Measurements from ENCODE around the gene FAM83C.
A peak's percentile ranks its signal among the peaks of the same experiment; 100 is the strongest.
"Not testable (repeated sequence)": the region's sequence is repeated elsewhere in the genome, so short reads cannot be mapped to it uniquely, and the experiment has no call there.

The FAM83C gene

DNA sequence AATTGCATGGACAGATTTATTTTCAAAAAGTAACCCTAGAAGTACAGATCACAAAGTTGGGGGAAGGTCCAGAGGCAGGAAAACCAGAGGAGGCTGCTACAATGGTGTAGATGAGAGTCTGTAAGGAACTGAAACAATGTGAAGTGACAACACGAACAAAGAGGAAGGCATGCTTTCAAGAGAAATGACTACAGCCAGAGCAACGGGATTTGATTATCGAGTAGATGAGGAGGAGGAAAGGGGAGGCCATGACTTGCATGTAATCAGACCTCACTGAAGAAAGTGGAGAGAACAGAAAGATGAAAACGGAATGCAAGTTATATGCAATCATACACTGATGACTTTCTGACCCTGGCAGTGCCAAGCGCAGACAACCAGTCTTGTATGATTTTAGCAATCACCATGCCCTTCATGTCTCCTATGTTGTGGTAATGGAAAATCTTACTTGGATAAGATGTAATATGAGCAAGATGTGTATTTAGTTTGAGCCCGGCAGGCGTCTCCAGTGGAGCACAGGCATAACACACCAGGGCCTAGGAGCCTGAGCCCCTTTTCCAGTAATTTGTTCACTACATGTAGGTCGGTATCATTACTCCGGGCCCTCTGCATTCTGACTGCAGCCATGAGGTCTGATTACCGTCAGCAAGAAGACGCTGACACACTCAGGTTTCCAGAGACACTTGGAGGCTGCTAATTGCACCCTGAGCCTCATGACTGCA is 34.0 kb upstream of the FAM83C start:
- Mint-ChIP-seq H3K9me3 (no peaks in the 10 kb centered on the region), H3K36me3 (peaks cover 6% of the 10 kb centered on the region), H3K4me1 (peaks cover 15% of the 10 kb centered on the region), H3K27me3 (no peaks in the 10 kb centered on the region), H3K27ac (no peak overlapping the region), H3K4me3 (no peak overlapping the region)

DNA sequence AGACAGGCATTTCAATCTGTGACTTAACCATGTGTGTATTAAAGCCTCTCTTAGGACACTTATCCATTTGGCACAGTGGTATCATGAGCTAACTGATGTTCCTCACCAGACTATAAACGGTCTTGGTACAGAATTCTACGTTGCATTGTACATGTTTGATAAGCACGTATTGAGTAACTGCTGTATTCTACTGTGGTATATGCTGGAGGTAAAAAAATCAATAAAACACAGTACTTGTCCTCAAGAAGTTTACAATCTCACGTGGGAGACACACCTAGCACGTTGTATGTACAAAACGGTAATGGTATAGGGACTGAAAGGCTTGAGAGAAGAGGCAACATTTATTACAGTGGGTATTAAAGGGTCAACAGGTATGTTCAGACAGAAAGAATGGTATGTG is 33.2 kb upstream of the FAM83C start:
- Mint-ChIP-seq H3K4me1 (peaks cover 15% of the 10 kb centered on the region), H3K27ac (no peak overlapping the region), H3K36me3 (peaks cover 8% of the 10 kb centered on the region), H3K9me3 (no peaks in the 10 kb centered on the region), H3K27me3 (no peaks in the 10 kb centered on the region), H3K4me3 (no peak overlapping the region)

DNA sequence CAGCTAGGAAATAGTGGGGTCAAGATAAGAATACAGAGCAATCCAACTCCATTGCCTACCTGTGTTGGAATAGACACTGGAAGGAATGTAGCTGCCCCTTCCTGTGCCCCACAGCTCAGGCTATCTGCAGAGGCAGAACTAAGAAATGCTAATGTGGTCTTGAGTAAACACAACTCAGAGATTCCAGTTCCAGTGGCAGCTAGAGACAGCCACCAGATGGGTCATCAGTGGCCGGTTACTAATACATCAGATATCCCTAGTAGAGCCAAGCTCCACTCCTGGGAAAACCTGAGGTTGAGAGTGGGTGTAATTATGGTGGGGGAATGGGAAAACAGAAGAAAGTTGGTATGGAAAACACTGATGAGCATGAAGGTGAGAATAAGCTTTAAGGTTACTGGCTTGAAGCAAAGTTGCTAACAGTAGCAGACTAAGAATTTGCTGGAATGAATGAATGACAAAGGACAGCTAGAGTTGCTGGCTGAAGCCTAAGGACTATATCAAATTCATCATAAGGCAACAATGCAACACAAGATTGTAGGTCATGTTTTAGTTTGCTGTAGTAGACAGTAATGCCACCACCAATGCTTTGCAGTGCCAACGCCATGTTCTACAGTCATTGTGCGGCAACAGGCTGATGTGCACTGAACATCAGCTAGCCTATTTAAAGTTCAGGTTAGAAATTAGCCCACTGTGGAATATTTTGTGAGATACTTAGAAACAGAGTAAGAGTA is 28.3 kb upstream of the FAM83C start:
- Mint-ChIP-seq H3K4me1 (peaks cover 18% of the 10 kb centered on the region), H3K9me3 (no peaks in the 10 kb centered on the region), H3K36me3 (peaks cover 5% of the 10 kb centered on the region), H3K27me3 (no peaks in the 10 kb centered on the region), H3K4me3 (no peak overlapping the region), H3K27ac (no peak overlapping the region)

DNA sequence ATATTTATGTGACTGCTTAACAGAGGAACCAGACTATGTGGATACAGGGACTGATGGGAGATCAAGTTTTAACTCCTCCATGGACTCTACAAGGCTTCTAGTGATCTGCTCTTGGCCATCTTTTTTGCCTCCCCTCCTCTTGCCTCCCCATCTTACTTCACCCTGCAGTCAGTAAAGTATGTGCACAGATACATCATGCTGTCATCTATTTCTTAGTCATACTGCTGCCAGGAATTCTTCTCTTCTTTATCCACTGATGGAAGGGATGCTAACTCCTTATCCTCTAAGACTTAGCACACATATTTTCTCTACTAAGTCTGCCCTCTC is 27.6 kb upstream of the FAM83C start:
- H3K27me3 Mint-ChIP-seq: no peaks in the 10 kb centered on the region
- H3K4me1 Mint-ChIP-seq: peaks cover 24% of the 10 kb centered on the region
- H3K9me3 Mint-ChIP-seq: no peaks in the 10 kb centered on the region
- H3K36me3 Mint-ChIP-seq: peaks cover 3% of the 10 kb centered on the region
- no peak overlapping the region for H3K27ac Mint-ChIP-seq
- no peak overlapping the region for H3K4me3 Mint-ChIP-seq

DNA sequence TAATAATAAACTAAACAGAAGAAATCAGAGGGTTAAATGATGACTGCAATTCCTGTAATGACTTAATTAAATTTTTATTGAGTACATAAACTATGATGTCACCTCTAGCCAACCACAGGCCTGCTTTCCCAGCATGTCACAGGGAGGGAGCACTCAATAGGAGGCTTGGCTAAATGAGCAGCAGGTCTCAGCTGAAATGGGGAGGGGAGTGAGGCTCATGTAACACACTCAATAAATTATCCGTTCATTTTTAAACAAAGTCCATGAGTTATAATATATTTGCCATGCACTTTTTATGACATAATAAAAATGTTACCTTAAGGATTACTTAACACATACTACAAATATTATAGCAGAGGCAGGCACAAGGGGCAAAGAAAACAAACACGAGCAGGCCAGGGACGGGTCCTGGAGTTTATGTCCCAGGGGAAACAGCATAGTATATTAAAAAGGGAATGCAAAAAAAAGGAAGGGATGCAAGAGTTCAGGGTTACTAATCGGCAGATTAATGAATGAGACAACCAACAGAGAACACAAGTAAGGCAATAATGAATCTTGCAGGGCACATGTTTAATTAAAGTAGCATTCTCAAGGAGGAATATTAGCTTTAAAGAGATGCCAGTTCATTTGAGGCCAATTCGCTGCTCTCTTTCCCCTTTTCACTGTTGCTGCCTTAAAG is 27.1 kb upstream of the FAM83C start:
- Mint-ChIP-seq H3K4me3 (no peak overlapping the region), H3K27ac (no peak overlapping the region), H3K9me3 (no peaks in the 10 kb centered on the region), H3K36me3 (peaks cover 3% of the 10 kb centered on the region), H3K27me3 (no peaks in the 10 kb centered on the region), H3K4me1 (peaks cover 25% of the 10 kb centered on the region)

DNA sequence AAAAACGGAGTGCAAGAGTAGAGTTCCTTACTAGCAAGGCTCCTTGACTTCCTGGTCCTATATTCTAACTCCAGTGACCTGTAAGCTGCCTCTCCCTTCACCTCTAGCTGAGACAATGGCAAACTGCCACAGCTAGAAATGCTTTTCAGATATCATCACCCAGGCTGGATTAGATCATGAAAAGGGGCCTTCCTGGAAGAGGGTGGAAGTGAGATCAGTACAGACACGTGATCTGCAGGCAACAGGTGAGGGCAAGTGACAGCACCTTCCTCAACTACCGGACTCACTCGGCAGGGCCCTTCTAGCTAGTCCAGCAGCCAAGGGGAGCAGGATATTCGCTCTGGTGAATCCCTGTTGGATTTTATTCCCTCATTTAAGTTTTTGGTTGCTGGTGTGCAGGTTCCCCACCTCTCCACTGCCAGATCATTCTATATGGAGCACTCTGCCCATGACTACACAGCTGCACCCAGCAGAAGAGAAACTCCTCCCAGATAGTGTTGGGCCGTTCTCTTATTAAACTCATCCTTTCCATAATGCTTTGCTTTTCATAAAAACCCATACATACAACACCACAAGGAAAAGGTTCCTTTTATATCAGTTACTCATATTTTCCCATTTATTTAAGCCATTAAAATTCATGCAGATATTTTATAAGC is 26.4 kb upstream of the FAM83C start:
- Mint-ChIP-seq H3K9me3 (no peaks in the 10 kb centered on the region), H3K27me3 (no peaks in the 10 kb centered on the region), H3K27ac (peak overlapping the region; percentile 25)

DNA sequence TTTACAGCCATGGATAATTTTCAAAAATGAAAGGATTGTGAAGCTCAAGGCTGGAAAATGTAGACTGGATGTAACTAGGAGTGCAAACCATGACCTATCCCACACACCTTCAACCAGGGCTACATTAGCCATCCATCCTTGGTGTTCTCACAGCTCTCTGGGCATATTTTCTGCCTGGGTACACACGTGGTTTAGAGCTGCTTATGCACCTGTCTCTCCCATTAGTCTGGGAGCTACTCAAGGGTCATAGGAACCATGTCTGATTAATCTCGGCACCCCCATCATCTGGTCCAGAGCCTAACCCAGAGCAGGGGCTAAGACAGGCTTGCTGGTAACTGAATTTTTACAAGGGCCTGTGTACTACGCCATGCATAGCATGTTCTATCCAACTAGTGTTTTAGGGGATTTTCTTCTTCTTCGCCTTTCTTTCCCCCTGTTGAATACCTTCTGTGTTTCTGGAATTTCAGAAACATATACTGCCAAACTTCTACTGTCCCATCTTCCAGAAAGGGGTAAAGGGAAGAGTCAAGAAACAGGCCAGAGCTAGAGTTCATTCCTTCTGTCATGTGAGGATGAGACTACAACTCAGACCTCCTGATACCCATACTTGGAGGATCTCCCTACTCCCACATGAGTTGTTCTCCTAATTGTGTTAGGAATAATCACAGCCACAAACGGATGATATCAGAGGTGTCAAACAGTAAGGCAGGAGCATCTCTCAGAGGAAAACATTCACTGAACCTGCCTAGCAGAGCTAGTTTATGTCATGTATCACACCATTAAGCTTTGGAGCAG is 25.4 kb upstream of the FAM83C start:
- H3K9me3 Mint-ChIP-seq: no peaks in the 10 kb centered on the region
- no peak overlapping the region for H3K4me3 Mint-ChIP-seq
- peaks cover 28% of the 10 kb centered on the region for H3K4me1 Mint-ChIP-seq
- H3K27ac Mint-ChIP-seq: no peak overlapping the region
- peaks cover 1% of the 10 kb centered on the region for H3K36me3 Mint-ChIP-seq
- no peaks in the 10 kb centered on the region for H3K27me3 Mint-ChIP-seq

More for the DNA sequence above, 26.4 kb upstream of the FAM83C start:
- Mint-ChIP-seq H3K36me3 (peaks cover 3% of the 10 kb centered on the region), H3K4me1 (peaks cover 25% of the 10 kb centered on the region), H3K4me3 (no peak overlapping the region)

DNA sequence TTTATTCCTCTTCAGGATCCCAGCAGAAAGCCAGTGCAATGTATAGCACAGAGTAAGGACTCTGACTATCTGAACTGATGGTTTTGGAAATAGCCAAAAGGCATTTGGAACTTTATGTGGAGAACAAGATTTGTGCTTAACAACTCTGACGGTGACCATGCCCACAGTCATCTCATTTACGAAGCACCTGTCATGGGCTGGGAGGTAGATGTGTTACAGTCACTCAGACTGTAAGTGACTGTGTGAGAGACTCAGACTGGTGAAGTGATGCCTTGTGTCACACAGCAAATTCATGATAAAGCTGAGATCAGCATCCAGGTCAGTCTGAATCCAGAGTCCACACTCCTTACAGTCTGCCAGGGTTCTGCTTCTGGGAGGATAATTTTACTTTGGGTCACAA is 23.9 kb upstream of the FAM83C start:
- Mint-ChIP-seq H3K9me3 (no peaks in the 10 kb centered on the region), H3K27ac (peak overlapping the region; percentile 44), H3K4me1 (peaks cover 39% of the 10 kb centered on the region), H3K4me3 (no peak overlapping the region), H3K27me3 (no peaks in the 10 kb centered on the region), H3K36me3 (peaks cover 1% of the 10 kb centered on the region)

DNA sequence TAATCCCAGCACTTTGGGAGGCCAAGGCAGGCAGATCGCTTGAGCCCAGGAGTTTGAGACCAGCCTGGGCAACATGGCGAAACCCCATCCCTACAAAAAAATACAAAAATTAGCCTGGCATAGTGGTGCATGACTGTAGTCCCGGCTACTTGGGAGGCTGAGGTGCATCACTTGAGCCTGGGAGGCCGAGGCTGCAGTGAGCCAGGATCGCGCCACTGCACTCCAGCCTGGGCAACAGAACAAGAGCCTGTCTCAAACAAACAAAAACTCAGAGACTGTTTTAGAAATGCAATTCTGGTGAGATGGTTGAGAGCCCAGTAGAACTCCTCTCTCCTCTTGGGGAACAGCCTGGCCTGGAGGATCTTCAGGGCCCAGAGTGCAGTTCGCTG is 23.4 kb upstream of the FAM83C start:
- not testable (repeated sequence) for H3K36me3 Mint-ChIP-seq, H3K4me3 Mint-ChIP-seq, H3K27me3 Mint-ChIP-seq, H3K9me3 Mint-ChIP-seq, H3K27ac Mint-ChIP-seq
- H3K4me1 Mint-ChIP-seq: peaks cover 39% of the 10 kb centered on the region

DNA sequence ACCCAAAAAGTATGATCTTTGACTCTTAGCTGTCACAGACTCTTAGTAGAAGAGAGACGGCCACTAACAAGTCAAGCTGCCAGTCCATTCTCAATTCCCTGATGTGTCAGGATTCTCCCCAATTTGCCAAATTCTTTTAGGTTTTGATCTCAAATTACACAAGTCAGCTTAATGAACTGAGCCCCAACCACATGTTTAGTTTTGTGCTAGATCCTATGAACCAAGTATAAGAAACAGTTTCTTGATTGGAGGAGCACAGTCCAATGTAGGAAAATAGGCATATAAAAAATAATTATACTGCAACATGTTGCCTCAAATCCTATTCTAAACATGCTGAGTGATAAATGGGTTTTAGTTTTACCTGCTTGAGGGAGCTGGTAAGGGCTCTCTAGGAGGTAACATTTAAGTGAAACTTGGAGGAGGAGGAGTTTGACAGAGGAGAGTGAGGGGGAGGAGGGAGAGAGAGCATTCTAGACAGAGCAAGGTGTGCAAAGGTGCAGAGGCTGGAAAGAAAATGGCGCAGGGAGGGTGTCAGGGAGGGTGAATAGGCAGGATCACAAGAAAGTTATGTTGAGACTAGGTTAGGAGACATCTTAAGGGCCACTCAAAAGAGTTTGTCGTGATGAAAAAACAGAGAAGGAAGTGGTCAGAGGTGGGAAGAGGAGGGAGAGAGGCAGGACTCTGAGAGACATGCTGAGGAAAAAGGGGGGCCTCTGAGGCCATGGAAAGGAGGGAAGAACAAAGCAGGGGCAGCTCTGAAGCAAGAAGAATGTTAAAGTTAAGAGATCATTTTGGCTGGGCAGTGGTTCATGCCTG is 22.8 kb upstream of the FAM83C start:
- Mint-ChIP-seq H3K27ac (peak overlapping the region; percentile 74), H3K4me1 (peaks cover 39% of the 10 kb centered on the region), H3K36me3 (peaks cover under 1% of the 10 kb centered on the region), H3K9me3 (no peaks in the 10 kb centered on the region), H3K27me3 (no peaks in the 10 kb centered on the region), H3K4me3 (no peak overlapping the region)

DNA sequence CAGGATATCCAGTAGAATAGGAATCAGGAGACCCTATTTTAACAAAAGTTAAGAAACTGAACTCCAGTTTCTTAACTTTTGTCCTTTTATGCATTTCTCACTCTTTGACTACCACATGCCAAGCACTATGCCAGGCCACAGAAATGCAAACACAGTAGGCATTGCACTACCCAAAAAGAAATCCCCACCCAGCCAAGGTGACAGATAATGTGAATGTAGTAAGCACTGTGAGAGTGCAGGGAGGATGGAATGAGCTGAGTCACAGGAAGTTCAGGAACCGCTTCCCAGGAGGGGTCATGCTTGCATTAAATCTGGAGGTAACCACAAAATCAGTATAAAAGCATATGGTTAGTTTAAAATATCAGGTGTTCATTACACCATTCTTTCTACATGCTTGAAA is 20.1 kb upstream of the FAM83C start:
- no peaks in the 10 kb centered on the region for H3K27me3 Mint-ChIP-seq
- H3K36me3 Mint-ChIP-seq: peaks cover 2% of the 10 kb centered on the region
- no peaks in the 10 kb centered on the region for H3K9me3 Mint-ChIP-seq
- H3K27ac Mint-ChIP-seq: peak overlapping the region; percentile 63
- H3K4me1 Mint-ChIP-seq: peaks cover 27% of the 10 kb centered on the region
- no peak overlapping the region for H3K4me3 Mint-ChIP-seq

DNA sequence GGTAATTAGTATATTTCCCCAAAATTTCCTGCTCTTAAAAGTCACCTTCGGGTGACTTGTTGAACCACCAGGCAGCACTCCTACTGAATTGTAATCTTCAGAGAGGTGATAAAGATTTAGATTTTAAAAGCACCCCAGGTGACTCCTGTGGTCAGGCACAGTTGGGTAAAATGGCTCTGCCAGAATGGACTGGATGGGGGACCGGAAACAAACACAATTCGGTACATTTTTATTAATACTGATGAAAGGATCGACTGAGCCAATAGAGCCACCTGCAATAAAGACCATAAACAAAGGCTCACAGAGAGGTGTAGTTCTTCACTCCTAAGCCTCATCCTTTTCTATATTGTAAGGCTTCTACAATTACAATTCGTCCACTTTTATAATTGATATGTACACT is 19.6 kb upstream of the FAM83C start:
- Mint-ChIP-seq H3K4me1 (peaks cover 28% of the 10 kb centered on the region), H3K4me3 (no peak overlapping the region), H3K27ac (peak overlapping the region; percentile 63), H3K9me3 (no peaks in the 10 kb centered on the region), H3K27me3 (no peaks in the 10 kb centered on the region), H3K36me3 (peaks cover 2% of the 10 kb centered on the region)

DNA sequence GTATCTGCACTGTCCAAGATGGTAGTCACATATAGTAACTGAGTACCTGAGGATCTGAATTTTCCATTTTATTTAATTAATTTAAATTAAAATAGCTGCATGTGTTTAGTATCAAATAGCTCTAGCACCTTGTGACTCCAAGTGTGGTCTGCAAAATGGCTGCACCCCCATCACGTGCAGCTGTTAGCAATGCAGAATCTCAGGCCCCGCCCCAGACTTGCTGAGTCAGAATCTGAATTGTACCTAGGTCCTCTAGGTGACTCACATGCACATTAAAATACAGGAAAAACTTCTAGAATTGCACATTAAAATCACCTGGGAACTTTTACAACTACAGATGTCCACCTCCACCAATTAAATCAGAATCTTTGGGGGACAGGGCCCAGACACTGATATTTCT is 19.2 kb upstream of the FAM83C start:
- Mint-ChIP-seq H3K4me1 (peaks cover 32% of the 10 kb centered on the region), H3K9me3 (no peaks in the 10 kb centered on the region), H3K4me3 (no peak overlapping the region), H3K36me3 (peaks cover 2% of the 10 kb centered on the region), H3K27ac (no peak overlapping the region), H3K27me3 (no peaks in the 10 kb centered on the region)

DNA sequence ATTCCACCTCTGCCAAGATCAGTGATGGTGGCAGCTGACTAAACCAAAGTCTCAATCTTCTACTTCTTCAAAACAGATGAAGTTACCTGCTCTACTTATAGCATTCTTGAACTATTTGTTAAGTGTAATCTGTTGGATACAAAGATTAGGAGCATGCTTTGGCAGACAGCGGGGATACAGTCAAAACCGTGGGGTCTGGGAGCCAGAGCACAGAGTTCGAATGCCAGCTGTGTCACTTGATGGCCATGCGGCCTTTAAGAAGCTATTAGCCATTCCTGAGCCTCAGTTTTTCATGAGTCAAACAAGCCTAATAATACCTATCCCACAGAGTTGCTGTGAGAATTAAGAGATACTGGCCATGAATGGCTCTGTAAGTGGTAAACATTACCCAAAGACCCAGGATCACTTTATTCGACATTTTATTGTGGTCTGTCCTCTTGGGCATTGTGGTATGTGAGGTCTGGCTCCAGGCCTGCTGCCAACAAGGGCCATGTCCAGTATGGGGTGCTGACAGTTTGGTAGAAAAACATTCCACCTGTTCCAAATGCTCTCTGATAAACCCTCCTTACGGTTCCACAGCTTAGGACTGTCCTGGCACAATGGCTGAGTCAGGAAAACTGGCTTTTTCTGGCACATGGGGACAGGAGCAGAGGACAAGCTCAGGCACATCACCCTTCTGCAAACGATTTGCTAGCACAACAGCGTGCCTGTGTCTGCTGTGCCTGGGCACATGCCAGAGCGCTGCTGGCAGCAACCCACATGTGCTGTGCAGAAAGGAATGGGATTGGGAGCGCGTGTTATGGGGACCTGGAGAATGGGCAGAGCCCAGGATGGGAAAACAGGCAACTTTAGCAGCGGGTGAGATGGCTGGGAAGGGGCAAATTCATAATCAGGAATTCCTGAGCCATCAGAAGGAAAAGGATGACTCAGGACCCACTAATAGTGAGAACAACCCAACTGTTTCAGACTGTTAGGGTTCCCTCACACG is 15.7 kb upstream of the FAM83C start:
- Mint-ChIP-seq H3K27ac (peak overlapping the region; percentile 76), H3K4me3 (no peak overlapping the region), H3K36me3 (peaks cover 3% of the 10 kb centered on the region), H3K9me3 (no peaks in the 10 kb centered on the region), H3K4me1 (peaks cover 45% of the 10 kb centered on the region), H3K27me3 (no peaks in the 10 kb centered on the region)
